Measurements from ENCODE around the gene PCDHGA6.
"Not testable (repeated sequence)": the region's sequence is repeated elsewhere in the genome, so short reads cannot be mapped to it uniquely, and the experiment has no call there.

Gene PCDHGA6

GRCh38 chr5:141360685-141361084, 13.0 kb upstream of the PCDHGA6 start:
- DNase-seq (ENCODE audit: low spot score), result no peak

- no peak for DNase-seq (ENCODE audit: low spot score)
Measured at GRCh38 chr5:141362719-141363118, 11.0 kb upstream of the PCDHGA6 start.

- no peak for DNase-seq (ENCODE audit: low spot score)
Measured at GRCh38 chr5:141363952-141364660, 9.6 kb upstream of the PCDHGA6 start, which contains the start of gene PCDHGA5. Gene PCDHGA5, plus strand, starts transcription at chr5:141364162. Its CDS starts 169 bp downstream, at chr5:141364331.

GRCh38 chr5:141366016-141366896, 7.4 kb upstream of the PCDHGA6 start:
- no peak for DNase-seq (ENCODE audit: low spot score)

- DNase-seq (ENCODE audit: low spot score), result no peak
Measured at GRCh38 chr5:141369994-141370848, 3.5 kb upstream of the PCDHGA6 start, which contains the start of gene PCDHGB3. Gene PCDHGB3, plus strand, starts transcription at chr5:141370242. Its CDS starts 153 bp downstream, at chr5:141370395.

- no peak for DNase-seq (ENCODE audit: low spot score)
Measured at GRCh38 chr5:141371572-141372475, 1.9 kb upstream of the PCDHGA6 start.

DNA sequence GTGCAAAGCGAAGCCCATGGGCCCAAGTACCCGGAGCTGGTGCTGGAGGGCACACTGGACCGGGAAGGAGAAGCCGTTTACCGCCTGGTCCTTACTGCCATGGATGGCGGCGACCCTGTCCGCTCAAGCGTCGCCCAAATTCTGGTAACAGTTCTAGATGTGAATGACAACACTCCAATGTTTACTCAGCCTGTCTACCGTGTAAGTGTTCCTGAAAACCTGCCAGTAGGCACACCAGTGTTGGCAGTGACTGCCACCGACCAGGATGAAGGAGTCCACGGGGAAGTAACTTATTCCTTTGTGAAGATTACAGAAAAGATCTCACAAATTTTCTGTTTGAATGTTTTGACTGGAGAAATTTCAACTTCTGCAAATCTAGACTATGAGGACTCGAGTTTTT, 936 bp downstream of the PCDHGA6 start:
- DNase-seq (ENCODE audit: low spot score), result no peak

DNA sequence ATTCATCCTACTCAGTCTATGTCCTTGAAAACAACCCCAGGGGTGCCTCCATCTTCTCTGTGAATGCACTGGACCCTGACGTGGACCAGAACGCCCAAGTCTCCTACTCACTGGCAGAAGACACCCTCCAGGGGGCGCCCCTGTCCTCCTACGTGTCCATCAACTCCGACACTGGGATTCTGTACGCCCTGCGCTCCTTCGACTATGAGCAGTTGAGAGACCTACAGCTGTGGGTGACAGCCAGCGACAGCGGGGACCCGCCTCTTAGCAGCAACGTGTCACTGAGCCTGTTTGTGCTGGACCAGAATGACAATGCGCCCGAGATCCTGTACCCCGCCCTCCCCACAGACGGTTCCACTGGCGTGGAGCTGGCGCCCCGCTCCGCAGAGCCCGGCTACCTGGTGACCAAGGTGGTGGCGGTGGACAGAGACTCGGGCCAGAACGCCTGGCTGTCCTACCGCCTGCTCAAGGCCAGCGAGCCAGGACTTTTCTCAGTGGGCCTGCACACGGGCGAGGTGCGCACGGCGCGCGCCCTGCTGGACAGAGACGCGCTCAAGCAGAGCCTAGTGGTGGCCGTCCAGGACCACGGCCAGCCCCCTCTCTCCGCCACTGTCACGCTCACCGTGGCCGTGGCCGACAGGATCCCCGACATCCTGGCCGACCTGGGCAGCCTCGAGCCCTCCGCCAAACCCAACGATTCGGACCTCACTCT, 1.9 kb downstream of the PCDHGA6 start:
- DNase-seq (ENCODE audit: low spot score), result not testable (repeated sequence)

DNA sequence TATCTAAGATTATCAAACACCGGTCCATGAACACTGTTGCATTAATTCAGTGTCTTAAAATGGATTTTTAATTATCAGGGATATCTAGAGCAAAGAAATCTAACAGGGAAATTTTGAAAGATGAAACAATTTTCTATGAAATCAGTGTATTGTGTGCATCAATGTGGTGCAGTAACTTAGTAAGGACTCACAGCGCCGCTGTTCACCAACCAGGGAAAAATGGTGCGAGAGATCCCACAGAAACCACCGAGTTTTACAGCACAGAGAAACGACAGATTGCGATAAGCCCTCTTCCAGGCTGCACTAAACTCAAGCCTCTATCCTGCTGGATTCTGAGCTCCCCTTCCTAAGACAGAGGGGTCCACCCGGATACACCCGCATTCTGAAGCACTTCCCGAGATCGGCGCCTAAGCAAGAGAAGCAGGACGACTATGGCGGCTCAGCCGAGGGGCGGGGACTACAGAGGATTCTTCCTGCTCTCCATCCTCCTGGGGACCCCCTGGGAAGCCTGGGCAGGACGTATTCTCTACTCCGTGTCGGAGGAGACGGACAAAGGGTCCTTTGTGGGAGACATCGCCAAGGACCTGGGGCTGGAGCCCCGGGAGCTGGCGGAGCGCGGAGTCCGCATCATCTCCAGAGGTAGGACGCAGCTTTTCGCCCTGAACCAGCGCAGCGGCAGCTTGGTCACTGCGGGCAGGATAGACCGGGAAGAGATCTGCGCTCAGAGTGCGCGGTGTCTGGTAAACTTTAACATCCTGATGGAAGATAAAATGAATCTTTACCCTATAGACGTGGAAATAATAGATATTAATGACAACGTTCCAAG, 9.0 kb downstream of the PCDHGA6 start, which contains the start of gene PCDHGA7:
Gene PCDHGA7 (plus strand): TSS at position 274 of the 826 bp plus-strand sequence. CDS start 158 bp downstream, at position 432.
- DNase-seq (ENCODE audit: low spot score), result no peak

DNA sequence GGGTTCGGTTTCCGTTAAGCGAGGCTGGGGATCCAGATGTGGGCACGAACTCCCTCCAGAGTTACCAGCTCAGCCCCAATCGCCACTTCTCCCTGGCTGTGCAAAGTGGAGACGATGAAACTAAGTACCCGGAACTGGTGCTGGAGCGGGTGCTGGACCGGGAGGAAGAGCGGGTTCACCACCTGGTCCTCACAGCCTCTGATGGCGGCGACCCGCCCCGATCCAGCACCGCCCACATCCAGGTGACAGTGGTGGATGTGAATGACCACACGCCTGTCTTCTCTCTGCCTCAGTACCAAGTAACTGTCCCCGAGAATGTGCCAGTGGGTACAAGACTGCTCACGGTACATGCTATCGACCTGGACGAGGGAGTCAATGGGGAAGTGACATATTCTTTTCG, 9.7 kb downstream of the PCDHGA6 start:
- DNase-seq (ENCODE audit: low spot score), result no peak

- DNase-seq (ENCODE audit: low spot score), result no peak
Measured at GRCh38 chr5:141384471-141385267, 11.0 kb downstream of the PCDHGA6 start.

- not testable (repeated sequence) for DNase-seq (ENCODE audit: low spot score)
Measured at GRCh38 chr5:141387557-141388311, 14.0 kb downstream of the PCDHGA6 start, which contains the start of gene PCDHGB4. Gene PCDHGB4, plus strand, starts transcription at chr5:141387698. Its CDS starts 187 bp downstream, at chr5:141387885.

GRCh38 chr5:141388661-141389060, 15.0 kb downstream of the PCDHGA6 start:
- DNase-seq (ENCODE audit: low spot score), result no peak

DNA sequence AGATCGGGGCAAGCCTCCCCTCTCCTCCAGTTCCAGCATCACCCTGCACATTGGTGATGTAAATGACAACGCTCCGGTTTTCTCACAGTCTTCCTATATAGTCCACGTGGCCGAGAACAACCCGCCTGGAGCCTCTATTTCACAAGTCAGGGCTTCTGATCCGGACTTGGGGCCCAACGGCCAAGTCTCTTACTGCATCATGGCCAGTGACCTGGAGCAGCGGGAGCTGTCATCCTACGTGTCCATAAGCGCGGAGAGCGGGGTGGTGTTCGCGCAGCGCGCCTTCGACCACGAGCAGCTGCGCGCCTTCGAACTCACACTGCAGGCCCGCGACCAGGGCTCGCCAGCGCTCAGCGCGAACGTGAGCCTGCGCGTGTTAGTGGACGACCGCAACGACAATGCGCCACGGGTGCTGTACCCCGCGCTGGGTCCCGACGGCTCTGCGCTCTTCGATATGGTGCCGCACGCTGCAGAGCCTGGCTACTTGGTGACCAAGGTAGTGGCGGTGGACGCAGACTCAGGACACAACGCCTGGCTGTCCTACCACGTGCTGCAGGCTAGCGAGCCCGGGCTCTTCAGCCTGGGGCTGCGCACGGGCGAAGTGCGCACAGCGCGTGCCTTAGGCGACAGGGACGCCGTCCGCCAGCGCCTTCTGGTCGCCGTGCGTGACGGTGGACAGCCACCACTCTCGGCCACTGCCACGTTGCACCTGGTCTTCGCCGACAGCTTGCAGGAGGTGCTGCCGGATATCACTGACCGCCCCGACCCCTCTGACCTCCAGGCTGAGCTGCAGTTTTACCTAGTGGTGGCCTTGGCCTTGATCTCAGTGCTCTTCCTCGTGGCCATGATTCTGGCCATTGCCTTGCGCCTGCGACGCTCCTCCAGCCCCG, 15.7 kb downstream of the PCDHGA6 start:
- DNase-seq (ENCODE audit: low spot score), result no peak

DNA sequence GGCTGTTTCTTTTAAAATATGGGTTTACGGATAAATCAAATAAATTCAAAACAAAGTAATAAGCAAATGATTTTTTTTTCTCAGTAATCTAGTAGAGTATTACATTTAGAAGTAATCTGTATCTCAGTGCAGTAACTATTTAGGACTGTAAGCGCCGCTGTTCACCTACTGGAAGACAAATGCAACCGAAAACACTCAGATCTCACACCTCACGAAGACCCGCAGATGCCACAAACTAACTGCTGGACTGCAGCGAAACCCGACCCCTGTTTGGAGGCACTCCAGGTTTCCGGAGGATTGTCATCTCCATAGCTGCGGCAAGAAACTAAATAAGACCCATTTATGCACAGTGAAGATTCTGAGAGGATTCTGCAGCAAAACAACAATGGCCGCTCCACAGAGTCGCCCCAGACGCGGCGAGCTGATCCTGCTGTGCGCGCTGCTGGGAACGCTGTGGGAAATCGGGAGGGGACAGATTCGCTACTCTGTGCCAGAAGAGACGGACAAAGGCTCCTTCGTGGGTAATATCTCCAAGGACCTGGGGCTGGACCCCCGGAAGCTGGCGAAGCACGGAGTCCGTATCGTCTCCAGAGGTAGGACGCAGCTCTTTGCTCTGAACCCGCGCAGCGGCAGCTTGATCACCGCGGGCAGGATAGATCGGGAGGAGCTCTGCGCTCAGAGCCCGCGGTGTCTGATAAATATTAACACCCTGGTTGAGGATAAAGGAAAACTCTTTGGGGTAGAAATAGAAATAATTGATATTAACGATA, 18.9 kb downstream of the PCDHGA6 start, which contains the start of gene PCDHGA8:
Gene PCDHGA8 (plus strand): TSS at position 205 of the 770 bp plus-strand sequence. CDS start 181 bp downstream, at position 386.
- DNase-seq (ENCODE audit: low spot score), result no peak

- DNase-seq (ENCODE audit: low spot score), result no peak
Measured at GRCh38 chr5:141393267-141393666, 19.6 kb downstream of the PCDHGA6 start.

Measured in SW480 (cell line).